ENCODE measurements around the gene LRSAM1. TPM values are rescaled to one million over a fixed set of nuclear protein-coding genes. Genes with fewer than 3 reads are reported as not detected.

Gene LRSAM1
- total RNA-seq, 1 donor from 2014 or later = 6.7 TPM

- peaks cover 3% of the 10 kb centered on the region for H3K4me1 ChIP-seq
- no peaks in the 10 kb centered on the region for H4K20me1 ChIP-seq (ENCODE audit: low read depth)
- no peak overlapping the region for H2AFZ ChIP-seq (replicated peaks)
- H3K27ac ChIP-seq = no peak overlapping the region
- no peaks in the 10 kb centered on the region for H3K27me3 Mint-ChIP-seq (ENCODE audit: insufficient read depth, low read depth)
- H3K36me3 ChIP-seq = no peaks in the 10 kb centered on the region
- no peak for DNase-seq (ENCODE audit: low spot score)
- no peak overlapping the region for H3K4me2 ChIP-seq
- no peaks in the 10 kb centered on the region for H3K79me2 ChIP-seq (ENCODE audit: low read depth)
- TF ChIP-seq EZH2phosphoT487 (IDR thresholded peaks at IDR 0.05) = no peak
- no peak for TF ChIP-seq EZH2 (IDR thresholded peaks at IDR 0.05)
- no peak for TF ChIP-seq CTCF (IDR thresholded peaks at IDR 0.05)
- H3K9ac ChIP-seq = no peak overlapping the region
- no peaks in the 10 kb centered on the region for H3K9me3 ChIP-seq (ENCODE audit: low read depth)
- H3K27ac Mint-ChIP-seq = no peak overlapping the region
- H3K9me3 Mint-ChIP-seq = no peaks in the 10 kb centered on the region
- H3K4me1 Mint-ChIP-seq = peaks cover 5% of the 10 kb centered on the region
- no peaks in the 10 kb centered on the region for H3K27me3 ChIP-seq
- no peak overlapping the region for H3K4me3 Mint-ChIP-seq
- no peaks in the 10 kb centered on the region for H3F3A ChIP-seq (ENCODE audit: low read depth)
- H3K36me3 Mint-ChIP-seq = no peaks in the 10 kb centered on the region
- no peak overlapping the region for H3K4me3 ChIP-seq
These were observed 55.8 kb downstream of the LRSAM1 start for GRCh38 chr9:127506814-127507750.

- Histone ChIP-seq H3F3A (ENCODE audit: low read depth) (no peaks in the 10 kb centered on the region), H3K27me3 (no peaks in the 10 kb centered on the region), H3K4me3 (no peak overlapping the region), H3K9me3 (ENCODE audit: low read depth) (no peaks in the 10 kb centered on the region), H4K20me1 (ENCODE audit: low read depth) (no peaks in the 10 kb centered on the region), H3K36me3 (no peaks in the 10 kb centered on the region), H3K9ac (no peak overlapping the region), H2AFZ (replicated peaks) (no peak overlapping the region), H3K4me1 (peaks cover 3% of the 10 kb centered on the region), H3K79me2 (ENCODE audit: low read depth) (no peaks in the 10 kb centered on the region), H3K4me2 (no peak overlapping the region), H3K27ac (no peak overlapping the region)
- Mint-ChIP-seq H3K4me3 (no peak overlapping the region), H3K27me3 (ENCODE audit: insufficient read depth, low read depth) (no peaks in the 10 kb centered on the region), H3K36me3 (no peaks in the 10 kb centered on the region), H3K27ac (no peak overlapping the region), H3K9me3 (no peaks in the 10 kb centered on the region), H3K4me1 (peaks cover 6% of the 10 kb centered on the region)
- TF ChIP-seq EZH2 (IDR thresholded peaks at IDR 0.05) (no peak), CTCF (IDR thresholded peaks at IDR 0.05) (no peak), EZH2phosphoT487 (IDR thresholded peaks at IDR 0.05) (no peak)
- no peak for DNase-seq (ENCODE audit: low spot score)
These were observed 56.7 kb downstream of the LRSAM1 start for GRCh38 chr9:127507751-127508648.

- Histone ChIP-seq H3K79me2 (ENCODE audit: low read depth) (no peaks in the 10 kb centered on the region), H3K4me2 (no peak overlapping the region), H3K27me3 (no peaks in the 10 kb centered on the region), H3F3A (ENCODE audit: low read depth) (no peaks in the 10 kb centered on the region), H2AFZ (replicated peaks) (no peak overlapping the region), H4K20me1 (ENCODE audit: low read depth) (no peaks in the 10 kb centered on the region), H3K36me3 (no peaks in the 10 kb centered on the region), H3K4me1 (peaks cover 3% of the 10 kb centered on the region), H3K9ac (no peak overlapping the region), H3K4me3 (no peak overlapping the region), H3K27ac (no peak overlapping the region), H3K9me3 (ENCODE audit: low read depth) (no peaks in the 10 kb centered on the region)
- Mint-ChIP-seq H3K36me3 (no peaks in the 10 kb centered on the region), H3K4me3 (no peak overlapping the region), H3K27ac (no peak overlapping the region), H3K27me3 (ENCODE audit: insufficient read depth, low read depth) (no peaks in the 10 kb centered on the region), H3K4me1 (peaks cover 6% of the 10 kb centered on the region), H3K9me3 (no peaks in the 10 kb centered on the region)
- DNase-seq (ENCODE audit: low spot score) = no peak
- TF ChIP-seq EZH2phosphoT487 (IDR thresholded peaks at IDR 0.05) (no peak), EZH2 (IDR thresholded peaks at IDR 0.05) (no peak), CTCF (IDR thresholded peaks at IDR 0.05) (no peak)
These were observed 57.6 kb downstream of the LRSAM1 start for GRCh38 chr9:127508901-127509260.
